ENCODE measurements around the gene TAPBPL.

The TAPBPL gene

DNA sequence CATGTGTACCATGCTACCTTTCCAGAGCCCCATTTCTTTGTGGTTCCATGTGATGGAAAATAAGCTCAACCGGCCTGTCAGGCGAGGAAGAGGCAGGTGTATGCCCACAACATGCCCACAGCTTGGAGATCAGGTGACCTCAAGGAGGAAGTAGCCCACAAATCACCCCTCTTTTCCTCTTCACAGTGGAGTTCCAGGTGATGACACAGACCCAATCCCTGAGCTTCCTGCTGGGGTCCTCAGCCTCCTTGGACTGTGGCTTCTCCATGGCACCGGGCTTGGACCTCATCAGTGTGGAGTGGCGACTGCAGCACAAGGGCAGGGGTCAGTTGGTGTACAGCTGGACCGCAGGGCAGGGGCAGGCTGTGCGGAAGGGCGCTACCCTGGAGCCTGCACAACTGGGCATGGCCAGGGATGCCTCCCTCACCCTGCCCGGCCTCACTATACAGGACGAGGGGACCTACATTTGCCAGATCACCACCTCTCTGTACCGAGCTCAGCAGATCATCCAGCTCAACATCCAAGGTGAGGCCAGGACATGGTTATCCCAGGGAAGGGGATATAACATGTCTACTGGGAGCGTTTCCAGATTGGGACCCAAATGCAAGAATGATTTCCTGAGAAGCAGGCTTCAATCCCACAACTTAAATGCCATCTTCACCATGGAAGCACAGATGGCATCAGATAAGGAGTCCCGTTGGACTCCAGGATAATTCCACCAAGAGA, 5.5 kb downstream of the TAPBPL start (continued):
- TF ChIP-seq, protein P1, sequence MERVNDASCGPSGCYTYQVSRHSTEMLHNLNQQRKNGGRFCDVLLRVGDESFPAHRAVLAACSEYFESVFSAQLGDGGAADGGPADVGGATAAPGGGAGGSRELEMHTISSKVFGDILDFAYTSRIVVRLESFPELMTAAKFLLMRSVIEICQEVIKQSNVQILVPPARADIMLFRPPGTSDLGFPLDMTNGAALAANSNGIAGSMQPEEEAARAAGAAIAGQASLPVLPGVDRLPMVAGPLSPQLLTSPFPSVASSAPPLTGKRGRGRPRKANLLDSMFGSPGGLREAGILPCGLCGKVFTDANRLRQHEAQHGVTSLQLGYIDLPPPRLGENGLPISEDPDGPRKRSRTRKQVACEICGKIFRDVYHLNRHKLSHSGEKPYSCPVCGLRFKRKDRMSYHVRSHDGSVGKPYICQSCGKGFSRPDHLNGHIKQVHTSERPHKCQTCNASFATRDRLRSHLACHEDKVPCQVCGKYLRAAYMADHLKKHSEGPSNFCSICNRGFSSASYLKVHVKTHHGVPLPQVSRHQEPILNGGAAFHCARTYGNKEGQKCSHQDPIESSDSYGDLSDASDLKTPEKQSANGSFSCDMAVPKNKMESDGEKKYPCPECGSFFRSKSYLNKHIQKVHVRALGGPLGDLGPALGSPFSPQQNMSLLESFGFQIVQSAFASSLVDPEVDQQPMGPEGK (CRISPR knock-in tag; IDR thresholded peaks at IDR 0.05; ENCODE audit: borderline replicate concordance): no peak
- no peak for TF ChIP-seq OSR1 (CRISPR knock-in tag; IDR thresholded peaks at IDR 0.05)
- TF ChIP-seq CSDC2 (CRISPR knock-in tag; IDR thresholded peaks at IDR 0.05): no peak

DNA sequence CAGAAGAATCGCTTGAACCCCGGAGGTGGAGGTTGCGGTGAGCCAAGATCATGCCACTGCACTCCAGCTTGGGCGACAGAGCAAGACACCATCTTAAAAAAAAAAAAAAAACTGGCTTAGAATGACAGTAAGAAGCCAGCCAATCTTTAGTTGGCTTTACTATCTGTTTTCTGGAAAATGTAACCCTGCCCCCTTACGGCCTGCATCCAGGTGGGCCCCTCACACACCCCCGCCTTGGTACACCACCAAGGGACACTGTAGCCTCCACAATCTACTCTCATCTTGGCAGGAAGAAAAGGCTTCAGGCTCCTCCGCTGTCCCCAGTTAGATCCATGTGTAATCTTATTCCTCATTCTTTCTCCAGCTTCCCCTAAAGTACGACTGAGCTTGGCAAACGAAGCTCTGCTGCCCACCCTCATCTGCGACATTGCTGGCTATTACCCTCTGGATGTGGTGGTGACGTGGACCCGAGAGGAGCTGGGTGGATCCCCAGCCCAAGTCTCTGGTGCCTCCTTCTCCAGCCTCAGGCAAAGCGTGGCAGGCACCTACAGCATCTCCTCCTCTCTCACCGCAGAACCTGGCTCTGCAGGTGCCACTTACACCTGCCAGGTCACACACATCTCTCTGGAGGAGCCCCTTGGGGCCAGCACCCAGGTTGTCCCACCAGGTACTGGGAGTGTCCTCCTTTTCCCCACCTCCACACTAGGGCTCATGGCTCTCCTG, 6.6 kb downstream of the TAPBPL start:
- TF ChIP-seq ZNF565 (CRISPR knock-in tag; conservative IDR thresholded peaks at IDR 0.05; ENCODE audit: low read depth) (no peak), ZC3H10 (CRISPR knock-in tag; IDR thresholded peaks at IDR 0.05) (no peak), ZNF70 (CRISPR knock-in tag; IDR thresholded peaks at IDR 0.05) (no peak), ZNF8 (CRISPR knock-in tag; IDR thresholded peaks at IDR 0.05) (no peak), ARNTL (CRISPR knock-in tag; IDR thresholded peaks at IDR 0.05; ENCODE audit: borderline replicate concordance, low read depth) (no peak), ISL1 (CRISPR knock-in tag; IDR thresholded peaks at IDR 0.05) (no peak), CSDC2 (CRISPR knock-in tag; IDR thresholded peaks at IDR 0.05) (no peak), SNAI2 (CRISPR knock-in tag; IDR thresholded peaks at IDR 0.05) (no peak), ZFP3 (CRISPR knock-in tag; IDR thresholded peaks at IDR 0.05) (no peak), GLIS3 (CRISPR knock-in tag; IDR thresholded peaks at IDR 0.05) (no peak), OSR1 (CRISPR knock-in tag; IDR thresholded peaks at IDR 0.05) (no peak), TCF4 (CRISPR knock-in tag; IDR thresholded peaks at IDR 0.05; ENCODE audit: borderline replicate concordance) (no peak), BACH2 (CRISPR knock-in tag; IDR thresholded peaks at IDR 0.05; ENCODE audit: borderline replicate concordance) (no peak)
- TF ChIP-seq, protein P2, sequence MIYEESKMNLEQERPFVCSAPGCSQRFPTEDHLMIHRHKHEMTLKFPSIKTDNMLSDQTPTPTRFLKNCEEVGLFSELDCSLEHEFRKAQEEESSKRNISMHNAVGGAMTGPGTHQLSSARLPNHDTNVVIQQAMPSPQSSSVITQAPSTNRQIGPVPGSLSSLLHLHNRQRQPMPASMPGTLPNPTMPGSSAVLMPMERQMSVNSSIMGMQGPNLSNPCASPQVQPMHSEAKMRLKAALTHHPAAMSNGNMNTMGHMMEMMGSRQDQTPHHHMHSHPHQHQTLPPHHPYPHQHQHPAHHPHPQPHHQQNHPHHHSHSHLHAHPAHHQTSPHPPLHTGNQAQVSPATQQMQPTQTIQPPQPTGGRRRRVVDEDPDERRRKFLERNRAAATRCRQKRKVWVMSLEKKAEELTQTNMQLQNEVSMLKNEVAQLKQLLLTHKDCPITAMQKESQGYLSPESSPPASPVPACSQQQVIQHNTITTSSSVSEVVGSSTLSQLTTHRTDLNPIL (CRISPR knock-in tag; IDR thresholded peaks at IDR 0.05; ENCODE audit: low read depth): no peak
- TF ChIP-seq, protein P3, sequence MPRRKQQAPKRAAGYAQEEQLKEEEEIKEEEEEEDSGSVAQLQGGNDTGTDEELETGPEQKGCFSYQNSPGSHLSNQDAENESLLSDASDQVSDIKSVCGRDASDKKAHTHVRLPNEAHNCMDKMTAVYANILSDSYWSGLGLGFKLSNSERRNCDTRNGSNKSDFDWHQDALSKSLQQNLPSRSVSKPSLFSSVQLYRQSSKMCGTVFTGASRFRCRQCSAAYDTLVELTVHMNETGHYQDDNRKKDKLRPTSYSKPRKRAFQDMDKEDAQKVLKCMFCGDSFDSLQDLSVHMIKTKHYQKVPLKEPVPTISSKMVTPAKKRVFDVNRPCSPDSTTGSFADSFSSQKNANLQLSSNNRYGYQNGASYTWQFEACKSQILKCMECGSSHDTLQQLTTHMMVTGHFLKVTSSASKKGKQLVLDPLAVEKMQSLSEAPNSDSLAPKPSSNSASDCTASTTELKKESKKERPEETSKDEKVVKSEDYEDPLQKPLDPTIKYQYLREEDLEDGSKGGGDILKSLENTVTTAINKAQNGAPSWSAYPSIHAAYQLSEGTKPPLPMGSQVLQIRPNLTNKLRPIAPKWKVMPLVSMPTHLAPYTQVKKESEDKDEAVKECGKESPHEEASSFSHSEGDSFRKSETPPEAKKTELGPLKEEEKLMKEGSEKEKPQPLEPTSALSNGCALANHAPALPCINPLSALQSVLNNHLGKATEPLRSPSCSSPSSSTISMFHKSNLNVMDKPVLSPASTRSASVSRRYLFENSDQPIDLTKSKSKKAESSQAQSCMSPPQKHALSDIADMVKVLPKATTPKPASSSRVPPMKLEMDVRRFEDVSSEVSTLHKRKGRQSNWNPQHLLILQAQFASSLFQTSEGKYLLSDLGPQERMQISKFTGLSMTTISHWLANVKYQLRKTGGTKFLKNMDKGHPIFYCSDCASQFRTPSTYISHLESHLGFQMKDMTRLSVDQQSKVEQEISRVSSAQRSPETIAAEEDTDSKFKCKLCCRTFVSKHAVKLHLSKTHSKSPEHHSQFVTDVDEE (CRISPR knock-in tag; IDR thresholded peaks at IDR 0.05): no peak
- TF ChIP-seq, protein P4, sequence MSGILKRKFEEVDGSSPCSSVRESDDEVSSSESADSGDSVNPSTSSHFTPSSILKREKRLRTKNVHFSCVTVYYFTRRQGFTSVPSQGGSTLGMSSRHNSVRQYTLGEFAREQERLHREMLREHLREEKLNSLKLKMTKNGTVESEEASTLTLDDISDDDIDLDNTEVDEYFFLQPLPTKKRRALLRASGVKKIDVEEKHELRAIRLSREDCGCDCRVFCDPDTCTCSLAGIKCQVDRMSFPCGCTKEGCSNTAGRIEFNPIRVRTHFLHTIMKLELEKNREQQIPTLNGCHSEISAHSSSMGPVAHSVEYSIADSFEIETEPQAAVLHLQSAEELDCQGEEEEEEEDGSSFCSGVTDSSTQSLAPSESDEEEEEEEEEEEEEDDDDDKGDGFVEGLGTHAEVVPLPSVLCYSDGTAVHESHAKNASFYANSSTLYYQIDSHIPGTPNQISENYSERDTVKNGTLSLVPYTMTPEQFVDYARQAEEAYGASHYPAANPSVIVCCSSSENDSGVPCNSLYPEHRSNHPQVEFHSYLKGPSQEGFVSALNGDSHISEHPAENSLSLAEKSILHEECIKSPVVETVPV (CRISPR knock-in tag; IDR thresholded peaks at IDR 0.05): no peak
- TF ChIP-seq, protein P5, sequence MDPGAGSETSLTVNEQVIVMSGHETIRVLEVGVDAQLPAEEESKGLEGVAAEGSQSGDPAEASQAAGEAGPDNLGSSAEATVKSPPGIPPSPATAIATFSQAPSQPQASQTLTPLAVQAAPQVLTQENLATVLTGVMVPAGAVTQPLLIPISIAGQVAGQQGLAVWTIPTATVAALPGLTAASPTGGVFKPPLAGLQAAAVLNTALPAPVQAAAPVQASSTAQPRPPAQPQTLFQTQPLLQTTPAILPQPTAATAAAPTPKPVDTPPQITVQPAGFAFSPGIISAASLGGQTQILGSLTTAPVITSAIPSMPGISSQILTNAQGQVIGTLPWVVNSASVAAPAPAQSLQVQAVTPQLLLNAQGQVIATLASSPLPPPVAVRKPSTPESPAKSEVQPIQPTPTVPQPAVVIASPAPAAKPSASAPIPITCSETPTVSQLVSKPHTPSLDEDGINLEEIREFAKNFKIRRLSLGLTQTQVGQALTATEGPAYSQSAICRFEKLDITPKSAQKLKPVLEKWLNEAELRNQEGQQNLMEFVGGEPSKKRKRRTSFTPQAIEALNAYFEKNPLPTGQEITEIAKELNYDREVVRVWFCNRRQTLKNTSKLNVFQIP (CRISPR knock-in tag; IDR thresholded peaks at IDR 0.05; ENCODE audit: borderline replicate concordance, low read depth): no peak
- TF ChIP-seq, protein P1 (CRISPR knock-in tag; IDR thresholded peaks at IDR 0.05; ENCODE audit: borderline replicate concordance): no peak
- no peak for ATAC-seq
